Stomach (tissue), 9 donors: ENCODE measurements around the gene GNMT. TPM values are rescaled to one million over a fixed set of nuclear protein-coding genes. Genes with fewer than 3 reads are reported as not detected.

Experiments
- DNase-seq, 2 donors: peaks; one replicate each; pipeline versions ENCODE4 v3.0.0 to v3.0.0-alpha.2; 2013 to 2019
- H3K27ac ChIP-seq, 5 donors: fragments of 200-600 bp in 4 of 5; sonication (generic) in 4 of 5; one replicate each; pipeline ENCODE4 v1.5.1; 2013 to 2019; ENCODE audit warnings: mild to moderate bottlenecking in 1 of 5, moderate library complexity in 1 of 5
- H3K27me3 ChIP-seq, 3 donors: fragments of 200-600 bp; sonication (generic); one replicate each; pipeline ENCODE4 v1.5.1; 2017 to 2019; ENCODE audit warnings: mixed run types in 1 of 3
- H3K36me3 ChIP-seq, 4 donors: fragments of 200-600 bp; sonication (generic); 1 replicate in 3 of 4; 2 replicates in 1 of 4; pipeline ENCODE4 v1.5.1; 2016 to 2019
- H3K4me1 ChIP-seq, 4 donors: fragments of 200-600 bp; sonication (generic); one replicate each; pipeline ENCODE4 v1.5.1; 2016 to 2019
- H3K4me3 ChIP-seq, 4 donors: fragments of 200-600 bp; sonication (generic) in 3 of 4; one replicate each; pipeline ENCODE4 v1.5.1; 2016 to 2019; ENCODE audit warnings: mild to moderate bottlenecking in 1 of 4
- H3K9me3 ChIP-seq, 4 donors: fragments of 200-600 bp; sonication (generic); one replicate each; pipeline ENCODE4 v1.5.1; 2016 to 2019
- EP300 ChIP-seq: sonication (generic); formaldehyde crosslinking; IDR thresholded peaks from one replicate; pipeline ENCODE4 v1.6.1; 2017; ENCODE audit warnings: antibody characterized with exemption
- POLR2A ChIP-seq, 4 donors: fragments of 450-650 bp; IDR thresholded peaks; one replicate each; pipeline ENCODE4 v1.6.1; 2016; ENCODE audit warnings: antibody characterized with exemption in 4 of 4, control low read depth in 2 of 4, mild to moderate bottlenecking in 1 of 4, moderate library complexity in 1 of 4
- POLR2AphosphoS5 ChIP-seq, 3 donors: sonication (generic); formaldehyde crosslinking; IDR thresholded peaks; one replicate each; pipeline ENCODE4 v1.6.1; 2016; ENCODE audit warnings: antibody characterized with exemption in 3 of 3
- WGBS, 5 donors: extraction: QIAGEN DNeasy Blood & Tissue Kit in 3 of 5; methylation state at CpG; one replicate each; pipeline versions ENCODE4 v1.1.5 to v1.1.7; 2013 to 2018; 5-methylcytosine and 5-hydroxymethylcytosine counted together
- intact Hi-C: fragments of 100-400 bp; cut with DNase I; formaldehyde crosslinking; loops from one replicate; pipeline ENCODE4 v1.15.1; 2023; ENCODE audit warnings: low total_unique reads
- polyA plus RNA-seq, 3 donors: library from polyadenylated mRNA; stranded (reverse); fragments of 200-250 nt; gene quantifications; one replicate each; pipeline ENCODE4 v1.2.3, GENCODE V29; 2013
- total RNA-seq, 5 donors: library from RNA; depleted of rRNA; stranded (reverse); fragments of >200 nt; gene quantifications; one replicate each; pipeline versions ENCODE4 v1.1.0 to v1.2.3, GENCODE V29; 2014 to 2016
- TF ChIP-seq, protein P1 (sequence below), 7 experiments: fragments of 450-650 bp in 4 of 7; fragments of 200-600 bp in 3 of 7; sonication (generic) in 3 of 7; IDR thresholded peaks; one replicate each; pipeline ENCODE4 v1.5.1; 2016 to 2019; ENCODE audit warnings: antibody characterized with exemption in 7 of 7, control low read depth in 2 of 7, mild to moderate bottlenecking in 1 of 7
- donor health status: healthy with polysubstance abuse.
- donor health status: Bipolar disorder and iron deficiency.
- donor health status: healthy.

The GNMT gene
- total and polyA plus RNA-seq, 8 donors: 0.45 to 121 (median 17.8) TPM; not detected in 2

DNA sequence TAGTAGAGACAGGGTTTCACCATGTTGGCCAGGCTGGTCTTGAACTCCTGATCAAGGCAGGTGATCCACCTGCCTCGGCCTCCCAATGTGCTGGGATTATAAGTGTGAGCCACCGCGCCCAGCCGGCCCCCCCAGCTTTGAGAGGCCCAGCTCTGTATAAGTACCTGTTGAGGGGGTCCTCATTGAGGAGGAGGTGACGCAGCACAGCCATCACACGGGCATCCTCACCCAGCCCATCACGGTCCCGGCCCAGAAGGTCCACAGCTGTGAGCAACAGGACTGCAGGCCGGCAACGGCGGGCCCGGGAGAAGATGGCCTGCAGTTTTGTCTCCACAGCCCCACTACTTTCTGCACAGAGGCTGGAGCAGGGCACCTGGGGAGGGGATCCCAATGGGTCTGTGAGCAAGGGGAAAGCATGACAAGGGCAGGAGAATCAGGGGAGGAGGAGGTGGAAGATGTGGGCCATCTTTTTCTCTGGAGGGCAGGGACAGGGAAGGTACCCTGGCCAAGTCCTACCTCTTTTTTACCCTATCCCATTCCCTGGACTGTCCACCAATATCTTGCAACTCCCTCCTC, 7.7 kb downstream of the GNMT start:
- H3K9me3 ChIP-seq: no peaks in the 10 kb centered on the region
- H3K36me3 ChIP-seq: peaks cover 43 to 65% (median 65%) of the 10 kb centered on the region in 4 donors
- TF ChIP-seq POLR2AphosphoS5 (IDR thresholded peaks at IDR 0.05) (no peak), EP300 (no peak), POLR2A (IDR thresholded peaks at IDR 0.05) (no peak)
- TF ChIP-seq, protein P1, sequence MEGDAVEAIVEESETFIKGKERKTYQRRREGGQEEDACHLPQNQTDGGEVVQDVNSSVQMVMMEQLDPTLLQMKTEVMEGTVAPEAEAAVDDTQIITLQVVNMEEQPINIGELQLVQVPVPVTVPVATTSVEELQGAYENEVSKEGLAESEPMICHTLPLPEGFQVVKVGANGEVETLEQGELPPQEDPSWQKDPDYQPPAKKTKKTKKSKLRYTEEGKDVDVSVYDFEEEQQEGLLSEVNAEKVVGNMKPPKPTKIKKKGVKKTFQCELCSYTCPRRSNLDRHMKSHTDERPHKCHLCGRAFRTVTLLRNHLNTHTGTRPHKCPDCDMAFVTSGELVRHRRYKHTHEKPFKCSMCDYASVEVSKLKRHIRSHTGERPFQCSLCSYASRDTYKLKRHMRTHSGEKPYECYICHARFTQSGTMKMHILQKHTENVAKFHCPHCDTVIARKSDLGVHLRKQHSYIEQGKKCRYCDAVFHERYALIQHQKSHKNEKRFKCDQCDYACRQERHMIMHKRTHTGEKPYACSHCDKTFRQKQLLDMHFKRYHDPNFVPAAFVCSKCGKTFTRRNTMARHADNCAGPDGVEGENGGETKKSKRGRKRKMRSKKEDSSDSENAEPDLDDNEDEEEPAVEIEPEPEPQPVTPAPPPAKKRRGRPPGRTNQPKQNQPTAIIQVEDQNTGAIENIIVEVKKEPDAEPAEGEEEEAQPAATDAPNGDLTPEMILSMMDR (IDR thresholded peaks at IDR 0.05): no peak
- H3K27me3 ChIP-seq: no peaks in the 10 kb centered on the region
- no peak overlapping the region for H3K4me3 ChIP-seq
- no peak overlapping the region for H3K27ac ChIP-seq
- H3K4me1 ChIP-seq: peaks cover 0 to 17% (median 3%) of the 10 kb centered on the region in 4 donors
- WGBS, 5 donors: 96 to 100% (median 97%) methylated on average over 2 to 12 of the region's 12 CpGs
- DNase-seq: no peak
- intact Hi-C loops: no loop called here

- H3K27me3 ChIP-seq: no peaks in the 10 kb centered on the region
- H3K4me3 ChIP-seq: no peak overlapping the region
- no peak overlapping the region for H3K27ac ChIP-seq
- WGBS, 5 donors: 66 to 87% (median 75%) methylated on average over 4 of the region's 4 CpGs
- peaks cover 43 to 62% (median 61%) of the 10 kb centered on the region in 4 donors for H3K36me3 ChIP-seq
- intact Hi-C loops: no loop called here
- peaks cover 0 to 11% (median 3%) of the 10 kb centered on the region in 4 donors for H3K4me1 ChIP-seq
- TF ChIP-seq EP300: no peak
- TF ChIP-seq, protein P1 (IDR thresholded peaks at IDR 0.05): no peak
- TF ChIP-seq POLR2AphosphoS5 (IDR thresholded peaks at IDR 0.05): no peak
- no peak for TF ChIP-seq POLR2A (IDR thresholded peaks at IDR 0.05)
- no peaks in the 10 kb centered on the region for H3K9me3 ChIP-seq
- DNase-seq: no peak
Observed at GRCh38 chr6:42968783-42969182, 8.2 kb downstream of the GNMT start.

- H3K27me3 ChIP-seq: no peaks in the 10 kb centered on the region
- WGBS, 5 donors: 80 to 94% (median 94%) methylated on average over 2 of the region's 2 CpGs
- peaks cover 0 to 6% (median 3%) of the 10 kb centered on the region in 4 donors for H3K4me1 ChIP-seq
- H3K9me3 ChIP-seq: no peaks in the 10 kb centered on the region
- TF ChIP-seq POLR2A (IDR thresholded peaks at IDR 0.05): no peak
- no peak for TF ChIP-seq EP300
- no peak for TF ChIP-seq POLR2AphosphoS5 (IDR thresholded peaks at IDR 0.05)
- TF ChIP-seq, protein P1 (IDR thresholded peaks at IDR 0.05): no peak
- H3K36me3 ChIP-seq: peaks cover 39 to 60% (median 58%) of the 10 kb centered on the region in 4 donors
- no peak for DNase-seq
- H3K27ac ChIP-seq: no peak overlapping the region
- intact Hi-C loops: no loop called here
- H3K4me3 ChIP-seq: no peak overlapping the region
Observed at GRCh38 chr6:42969431-42969830, 8.9 kb downstream of the GNMT start.

GRCh38 chr6:42969934-42970333, 9.4 kb downstream of the GNMT start:
- WGBS, 5 donors: 93 to 98% (median 96%) methylated on average over 4 of the region's 4 CpGs
- TF ChIP-seq EP300: no peak
- TF ChIP-seq, protein P1 (IDR thresholded peaks at IDR 0.05): no peak
- no peak for TF ChIP-seq POLR2A (IDR thresholded peaks at IDR 0.05)
- TF ChIP-seq POLR2AphosphoS5 (IDR thresholded peaks at IDR 0.05): no peak

More at GRCh38 chr6:42969934-42970333, 9.4 kb downstream of the GNMT start:
- Histone ChIP-seq H3K4me3 (no peak overlapping the region), H3K27ac (no peak overlapping the region), H3K9me3 (no peaks in the 10 kb centered on the region), H3K36me3 (peaks cover 34 to 58% (median 54%) of the 10 kb centered on the region in 4 donors), H3K4me1 (peaks cover 0 to 7% (median 3%) of the 10 kb centered on the region in 4 donors), H3K27me3 (no peaks in the 10 kb centered on the region)
- intact Hi-C loops: no loop called here
- no peak for DNase-seq
